K562 (cell line): ENCODE data around the gene ESAM.

Experiments used
- ARID2 ChIP-seq: fragments of 450-650 bp; IDR thresholded peaks from 2 replicates; pipeline ENCODE4 v1.6.1; 2017; ENCODE audit warnings: antibody characterized with exemption, mild to moderate bottlenecking
- CHD1 ChIP-seq: fragments of 200-600 bp; sonication (generic); IDR thresholded peaks from one replicate; pipeline ENCODE4 v1.6.1; 2012; ENCODE audit warnings: mild to moderate bottlenecking, moderate library complexity, low read length, inconsistent platforms
- GATA2 ChIP-seq: sonication (generic); formaldehyde crosslinking; IDR thresholded peaks from 2 replicates; pipeline ENCODE4 v1.4.0; 2020; ENCODE audit warnings: mild to moderate bottlenecking, missing genetic modification reagents
- KLF10 ChIP-seq: fragments of 250-450 bp; sonication (Bioruptor Pico); IDR thresholded peaks from 2 replicates; pipeline ENCODE4 v1.6.1; 2021; ENCODE audit warnings: matching md5 sums
- ZNF224 ChIP-seq: sonication (generic); formaldehyde crosslinking; IDR thresholded peaks from 2 replicates; pipeline ENCODE4 v1.8.0; 2022; ENCODE audit warnings: mild to moderate bottlenecking, missing genetic modification reagents
- TF ChIP-seq, protein P1 (sequence below): fragments of 450-650 bp; IDR thresholded peaks from 2 replicates; pipeline ENCODE4 v1.6.1; 2016; ENCODE audit warnings: mild to moderate bottlenecking
- TF ChIP-seq, protein P2 (sequence below): sonication (generic); formaldehyde crosslinking; IDR thresholded peaks from 2 replicates; pipeline ENCODE4 v1.8.1; 2023; ENCODE audit warnings: missing genetic modification reagents, mild to moderate bottlenecking, borderline replicate concordance
- TF ChIP-seq, protein P3 (sequence below): fragments of 450-650 bp; IDR thresholded peaks from 2 replicates; pipeline ENCODE4 v1.6.1; 2016

DNA sequence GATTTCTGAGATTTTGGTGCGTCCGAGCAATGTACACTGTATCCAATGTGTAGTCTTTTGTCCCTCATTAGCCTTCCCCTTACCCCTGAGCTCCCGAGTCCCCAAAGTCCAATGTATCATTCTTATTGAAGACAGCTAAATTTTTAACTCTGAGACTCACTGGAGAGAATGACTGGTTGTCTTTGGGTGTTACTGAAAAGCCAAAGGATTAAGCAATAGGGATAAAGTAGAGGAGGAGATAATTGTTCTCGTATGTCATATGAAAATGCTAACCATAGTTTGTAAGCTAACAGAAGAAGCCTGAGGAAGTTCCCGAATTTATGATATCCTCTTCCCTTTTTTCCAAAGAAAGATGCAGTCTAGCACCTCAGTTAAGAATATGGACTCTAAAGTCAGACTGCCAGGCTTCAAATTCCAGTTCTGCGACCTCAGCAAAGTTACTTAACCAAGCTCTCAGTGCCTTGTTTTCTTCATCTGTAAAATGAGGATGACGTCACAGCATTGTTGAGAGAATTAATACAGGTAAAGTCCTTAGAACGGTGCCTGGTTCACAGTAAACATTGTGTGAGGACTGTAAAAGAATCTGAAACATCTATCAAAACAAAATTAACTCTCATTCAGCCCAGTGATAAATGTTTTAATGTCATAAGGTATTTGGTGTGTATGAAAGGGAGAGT lies 39.7 kb upstream of the ESAM start:
- TF ChIP-seq ZNF224 (CRISPR knock-in tag), result no peak
- TF ChIP-seq KLF10 (CRISPR knock-in tag), result no peak
- no peak for TF ChIP-seq GATA2 (CRISPR knock-in tag)
- TF ChIP-seq, protein P1, sequence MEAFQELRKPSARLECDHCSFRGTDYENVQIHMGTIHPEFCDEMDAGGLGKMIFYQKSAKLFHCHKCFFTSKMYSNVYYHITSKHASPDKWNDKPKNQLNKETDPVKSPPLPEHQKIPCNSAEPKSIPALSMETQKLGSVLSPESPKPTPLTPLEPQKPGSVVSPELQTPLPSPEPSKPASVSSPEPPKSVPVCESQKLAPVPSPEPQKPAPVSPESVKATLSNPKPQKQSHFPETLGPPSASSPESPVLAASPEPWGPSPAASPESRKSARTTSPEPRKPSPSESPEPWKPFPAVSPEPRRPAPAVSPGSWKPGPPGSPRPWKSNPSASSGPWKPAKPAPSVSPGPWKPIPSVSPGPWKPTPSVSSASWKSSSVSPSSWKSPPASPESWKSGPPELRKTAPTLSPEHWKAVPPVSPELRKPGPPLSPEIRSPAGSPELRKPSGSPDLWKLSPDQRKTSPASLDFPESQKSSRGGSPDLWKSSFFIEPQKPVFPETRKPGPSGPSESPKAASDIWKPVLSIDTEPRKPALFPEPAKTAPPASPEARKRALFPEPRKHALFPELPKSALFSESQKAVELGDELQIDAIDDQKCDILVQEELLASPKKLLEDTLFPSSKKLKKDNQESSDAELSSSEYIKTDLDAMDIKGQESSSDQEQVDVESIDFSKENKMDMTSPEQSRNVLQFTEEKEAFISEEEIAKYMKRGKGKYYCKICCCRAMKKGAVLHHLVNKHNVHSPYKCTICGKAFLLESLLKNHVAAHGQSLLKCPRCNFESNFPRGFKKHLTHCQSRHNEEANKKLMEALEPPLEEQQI, result no peak
- TF ChIP-seq, protein P2, sequence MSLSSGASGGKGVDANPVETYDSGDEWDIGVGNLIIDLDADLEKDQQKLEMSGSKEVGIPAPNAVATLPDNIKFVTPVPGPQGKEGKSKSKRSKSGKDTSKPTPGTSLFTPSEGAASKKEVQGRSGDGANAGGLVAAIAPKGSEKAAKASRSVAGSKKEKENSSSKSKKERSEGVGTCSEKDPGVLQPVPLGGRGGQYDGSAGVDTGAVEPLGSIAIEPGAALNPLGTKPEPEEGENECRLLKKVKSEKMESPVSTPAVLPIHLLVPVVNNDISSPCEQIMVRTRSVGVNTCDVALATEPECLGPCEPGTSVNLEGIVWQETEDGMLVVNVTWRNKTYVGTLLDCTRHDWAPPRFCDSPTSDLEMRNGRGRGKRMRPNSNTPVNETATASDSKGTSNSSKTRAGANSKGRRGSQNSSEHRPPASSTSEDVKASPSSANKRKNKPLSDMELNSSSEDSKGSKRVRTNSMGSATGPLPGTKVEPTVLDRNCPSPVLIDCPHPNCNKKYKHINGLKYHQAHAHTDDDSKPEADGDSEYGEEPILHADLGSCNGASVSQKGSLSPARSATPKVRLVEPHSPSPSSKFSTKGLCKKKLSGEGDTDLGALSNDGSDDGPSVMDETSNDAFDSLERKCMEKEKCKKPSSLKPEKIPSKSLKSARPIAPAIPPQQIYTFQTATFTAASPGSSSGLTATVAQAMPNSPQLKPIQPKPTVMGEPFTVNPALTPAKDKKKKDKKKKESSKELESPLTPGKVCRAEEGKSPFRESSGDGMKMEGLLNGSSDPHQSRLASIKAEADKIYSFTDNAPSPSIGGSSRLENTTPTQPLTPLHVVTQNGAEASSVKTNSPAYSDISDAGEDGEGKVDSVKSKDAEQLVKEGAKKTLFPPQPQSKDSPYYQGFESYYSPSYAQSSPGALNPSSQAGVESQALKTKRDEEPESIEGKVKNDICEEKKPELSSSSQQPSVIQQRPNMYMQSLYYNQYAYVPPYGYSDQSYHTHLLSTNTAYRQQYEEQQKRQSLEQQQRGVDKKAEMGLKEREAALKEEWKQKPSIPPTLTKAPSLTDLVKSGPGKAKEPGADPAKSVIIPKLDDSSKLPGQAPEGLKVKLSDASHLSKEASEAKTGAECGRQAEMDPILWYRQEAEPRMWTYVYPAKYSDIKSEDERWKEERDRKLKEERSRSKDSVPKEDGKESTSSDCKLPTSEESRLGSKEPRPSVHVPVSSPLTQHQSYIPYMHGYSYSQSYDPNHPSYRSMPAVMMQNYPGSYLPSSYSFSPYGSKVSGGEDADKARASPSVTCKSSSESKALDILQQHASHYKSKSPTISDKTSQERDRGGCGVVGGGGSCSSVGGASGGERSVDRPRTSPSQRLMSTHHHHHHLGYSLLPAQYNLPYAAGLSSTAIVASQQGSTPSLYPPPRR, result no peak
- TF ChIP-seq CHD1, result no peak
- TF ChIP-seq, protein P3, sequence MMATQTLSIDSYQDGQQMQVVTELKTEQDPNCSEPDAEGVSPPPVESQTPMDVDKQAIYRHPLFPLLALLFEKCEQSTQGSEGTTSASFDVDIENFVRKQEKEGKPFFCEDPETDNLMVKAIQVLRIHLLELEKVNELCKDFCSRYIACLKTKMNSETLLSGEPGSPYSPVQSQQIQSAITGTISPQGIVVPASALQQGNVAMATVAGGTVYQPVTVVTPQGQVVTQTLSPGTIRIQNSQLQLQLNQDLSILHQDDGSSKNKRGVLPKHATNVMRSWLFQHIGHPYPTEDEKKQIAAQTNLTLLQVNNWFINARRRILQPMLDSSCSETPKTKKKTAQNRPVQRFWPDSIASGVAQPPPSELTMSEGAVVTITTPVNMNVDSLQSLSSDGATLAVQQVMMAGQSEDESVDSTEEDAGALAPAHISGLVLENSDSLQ, result no peak
- TF ChIP-seq ARID2, result no peak
